Mucosa of descending colon (tissue), 3 donors: ENCODE results near the gene GSN. TPM values are rescaled to one million over a fixed set of nuclear protein-coding genes. Genes with fewer than 3 reads are reported as not detected.
A peak's percentile ranks its signal among the peaks of the same experiment; 100 is the strongest.

Source experiments
- ATAC-seq: fragments of 200-7000 bp; cut with Tn5 transposase; one replicate; pipeline ENCODE4 v1.9.1; 2020; ENCODE audit warnings: mild to moderate bottlenecking, moderate library complexity
- DNase-seq, 3 donors: peaks; one replicate each; pipeline ENCODE4 v3.0.0-alpha.2; 2020
- H3K36me3 ChIP-seq: fragments of 200-600 bp; one replicate; pipeline ENCODE4 v1.8.0; 2021; ENCODE audit warnings: low read depth, mild to moderate bottlenecking
- H3K4me1 ChIP-seq: fragments of 200-600 bp; one replicate; pipeline ENCODE4 v1.8.0; 2021; ENCODE audit warnings: low read depth, mild to moderate bottlenecking
- H3K4me3 ChIP-seq: fragments of 200-600 bp; one replicate; pipeline ENCODE4 v1.8.0; 2021; ENCODE audit warnings: mild to moderate bottlenecking
- H3K9me3 ChIP-seq: fragments of 200-600 bp; one replicate; pipeline ENCODE4 v1.8.0; 2021; ENCODE audit warnings: mild to moderate bottlenecking
- intact Hi-C, 2 donors: fragments of 100-400 bp; cut with DNase I in 1 of 2; cut with micrococcal nuclease in 1 of 2; formaldehyde crosslinking; loops; one replicate each; pipeline versions ENCODE4 v1.11.0 to v1.11.1; 2022; cut with DNase I, micrococcal nuclease
- total RNA-seq, 3 donors: library from RNA; stranded (reverse); fragmentation: NEBNext Ultra II Directional in 2 of 3; extraction: Animal tissue kit (Norgen Biotek cat#: 25700) in 2 of 3; gene quantifications; one replicate each; pipeline versions ENCODE4 v1.2.1 to v1.2.4, GENCODE V29; 2021 to 2023
- TF ChIP-seq, protein P1 (sequence below): fragments of 200-600 bp; IDR thresholded peaks from one replicate; pipeline ENCODE4 v1.8.0; 2022; ENCODE audit warnings: antibody characterized with exemption, mild to moderate bottlenecking
- donor health status: DM: no; HTN: no; CAD: no; lungs with moderate emphysema.
- donor health status: DM: no; HTN: no; CAD: no.
- donor health status: DM: no; HTN: yes; CAD: no.

Gene GSN
- total RNA-seq, 3 donors from 2014 or later = 443 to 952 (median 937) TPM

GRCh38 chr9:121284733-121285451, 16.9 kb downstream of the GSN start:
- ATAC-seq = no peak
- Histone ChIP-seq H3K4me1 (peaks cover 86% of the 10 kb centered on the region), H3K36me3 (peaks cover 4% of the 10 kb centered on the region), H3K9me3 (no peaks in the 10 kb centered on the region), H3K4me3 (no peak overlapping the region)
- TF ChIP-seq, protein P1, sequence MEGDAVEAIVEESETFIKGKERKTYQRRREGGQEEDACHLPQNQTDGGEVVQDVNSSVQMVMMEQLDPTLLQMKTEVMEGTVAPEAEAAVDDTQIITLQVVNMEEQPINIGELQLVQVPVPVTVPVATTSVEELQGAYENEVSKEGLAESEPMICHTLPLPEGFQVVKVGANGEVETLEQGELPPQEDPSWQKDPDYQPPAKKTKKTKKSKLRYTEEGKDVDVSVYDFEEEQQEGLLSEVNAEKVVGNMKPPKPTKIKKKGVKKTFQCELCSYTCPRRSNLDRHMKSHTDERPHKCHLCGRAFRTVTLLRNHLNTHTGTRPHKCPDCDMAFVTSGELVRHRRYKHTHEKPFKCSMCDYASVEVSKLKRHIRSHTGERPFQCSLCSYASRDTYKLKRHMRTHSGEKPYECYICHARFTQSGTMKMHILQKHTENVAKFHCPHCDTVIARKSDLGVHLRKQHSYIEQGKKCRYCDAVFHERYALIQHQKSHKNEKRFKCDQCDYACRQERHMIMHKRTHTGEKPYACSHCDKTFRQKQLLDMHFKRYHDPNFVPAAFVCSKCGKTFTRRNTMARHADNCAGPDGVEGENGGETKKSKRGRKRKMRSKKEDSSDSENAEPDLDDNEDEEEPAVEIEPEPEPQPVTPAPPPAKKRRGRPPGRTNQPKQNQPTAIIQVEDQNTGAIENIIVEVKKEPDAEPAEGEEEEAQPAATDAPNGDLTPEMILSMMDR = no peak
- intact Hi-C loops = no loop called here
- DNase-seq = peak in 1 of 3 donors; percentile 36

- Histone ChIP-seq H3K9me3 (no peaks in the 10 kb centered on the region), H3K4me1 (peaks cover 83% of the 10 kb centered on the region), H3K36me3 (peaks cover 4% of the 10 kb centered on the region), H3K4me3 (no peak overlapping the region)
- TF ChIP-seq, protein P1 = no peak
- ATAC-seq (peak; percentile 10), DNase-seq (peak; percentile 66 to 71 (median 68))
- intact Hi-C loops = no loop called here
Measured at GRCh38 chr9:121285835-121286687, 18.1 kb downstream of the GSN start.

- DNase-seq (no peak), ATAC-seq (peak; percentile 17)
- H3K9me3 ChIP-seq = no peaks in the 10 kb centered on the region
- TF ChIP-seq, protein P1 = no peak
- peaks cover 4% of the 10 kb centered on the region for H3K36me3 ChIP-seq
- H3K4me3 ChIP-seq = no peak overlapping the region
- peaks cover 77% of the 10 kb centered on the region for H3K4me1 ChIP-seq
- intact Hi-C loops = no loop called here
Measured at GRCh38 chr9:121286688-121286972, 18.7 kb downstream of the GSN start.

DNA sequence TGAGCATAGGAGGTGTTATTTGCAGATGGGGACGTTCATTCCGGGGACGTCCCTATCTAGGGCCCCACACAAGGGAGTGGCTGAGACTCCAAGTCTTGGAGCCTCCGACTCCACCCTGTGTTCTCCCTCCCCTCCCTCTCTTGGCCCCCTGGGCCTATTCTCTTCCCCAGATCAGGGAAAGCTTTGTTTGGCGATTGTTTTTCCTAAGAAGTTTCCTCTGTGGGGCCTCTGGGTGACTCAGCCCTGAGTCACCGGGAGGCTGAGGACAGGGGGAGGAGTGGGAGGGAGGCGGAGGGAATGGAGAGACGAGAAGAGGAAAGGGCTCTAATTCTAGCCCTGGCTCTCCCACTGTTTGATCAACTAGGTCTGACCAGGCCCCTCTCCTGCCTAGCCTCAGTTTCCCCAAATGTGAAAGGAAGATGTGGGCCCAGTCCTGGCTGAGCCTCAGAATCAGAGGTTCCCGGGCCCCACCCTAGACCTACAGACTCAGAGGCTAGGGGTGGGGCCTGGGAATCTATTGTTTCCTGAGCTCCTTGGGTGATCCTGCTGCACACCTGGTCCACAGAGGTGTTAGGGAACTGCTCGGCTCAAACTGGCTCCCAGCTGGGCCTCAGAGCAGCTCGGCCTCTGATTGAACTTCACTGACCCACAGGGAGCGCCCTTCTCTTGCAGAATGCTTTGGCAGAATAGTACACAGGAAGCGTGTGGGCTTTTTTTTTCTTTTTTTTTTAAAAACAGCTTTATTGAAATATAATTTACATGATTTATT, 19.2 kb downstream of the GSN start:
- intact Hi-C loops = no loop called here
- TF ChIP-seq, protein P1 = no peak
- no peak overlapping the region for H3K4me3 ChIP-seq
- ATAC-seq (peak; percentile 79), DNase-seq (peak; percentile 82 to 89 (median 88))
- peaks cover 72% of the 10 kb centered on the region for H3K4me1 ChIP-seq
- H3K9me3 ChIP-seq = no peaks in the 10 kb centered on the region
- H3K36me3 ChIP-seq = peaks cover 4% of the 10 kb centered on the region

- DNase-seq (peak in 1 of 3 donors; percentile 52), ATAC-seq (peak; percentile 58)
- intact Hi-C loops = no loop called here
- Histone ChIP-seq H3K36me3 (peaks cover 4% of the 10 kb centered on the region), H3K4me3 (no peak overlapping the region), H3K9me3 (no peaks in the 10 kb centered on the region), H3K4me1 (peaks cover 60% of the 10 kb centered on the region)
- TF ChIP-seq, protein P1 = no peak
Measured at GRCh38 chr9:121288673-121289025, 20.7 kb downstream of the GSN start.
